H1 (cell line): Measurements from ENCODE around the gene PNPLA1. TPM values are rescaled to one million over a fixed set of nuclear protein-coding genes. Genes with fewer than 3 reads are reported as not detected.

Experiments
- CHD2 ChIP-seq: IDR thresholded peaks from 2 replicates; pipeline ENCODE4 v1.6.1; 2012; ENCODE audit warnings: low read length, improper control_type of control experiment
- FOSL1 ChIP-seq: IDR thresholded peaks from 2 replicates; pipeline ENCODE4 v1.6.1; 2011; ENCODE audit warnings: mild to moderate bottlenecking, low read depth, low read length, moderate library complexity; ENCODE audit not compliant: insufficient read depth
- HDAC2 ChIP-seq, 2 experiments: fragments of 300-600 bp in 1 of 2; sonication (generic) in 1 of 2; IDR thresholded peaks; 2 replicates each; pipeline ENCODE4 v1.6.1; 2011 to 2012; ENCODE audit warnings: low read depth in 2 of 2, low read length in 2 of 2, mild to moderate bottlenecking in 2 of 2, moderate library complexity in 2 of 2, borderline replicate concordance in 1 of 2, inconsistent platforms in 1 of 2
- MAFK ChIP-seq: IDR thresholded peaks from 2 replicates; pipeline ENCODE4 v1.6.1; 2012; ENCODE audit warnings: low read depth, mild to moderate bottlenecking, improper control_type of control experiment, low read length
- POLR2AphosphoS5 ChIP-seq: IDR thresholded peaks from 2 replicates; pipeline ENCODE4 v1.6.1; 2011; ENCODE audit warnings: low read depth, low read length
- POU5F1 ChIP-seq: IDR thresholded peaks from 2 replicates; pipeline ENCODE4 v1.6.1; 2011; ENCODE audit warnings: low read depth, mild to moderate bottlenecking, low read length, moderate library complexity
- SIN3A ChIP-seq, 2 experiments: IDR thresholded peaks in 1 of 2; conservative IDR thresholded peaks in 1 of 2; 2 replicates each; pipeline ENCODE4 v1.6.1; 2011 to 2012; ENCODE audit warnings: low read length in 2 of 2, improper control_type of control experiment in 1 of 2, low read depth in 1 of 2, mild to moderate bottlenecking in 1 of 2
- SP2 ChIP-seq: IDR thresholded peaks from 2 replicates; pipeline ENCODE4 v1.6.1; 2012; ENCODE audit warnings: mild to moderate bottlenecking, low read length, inconsistent platforms
- SUZ12 ChIP-seq: fragments of 200-600 bp; sonication (generic); IDR thresholded peaks from 2 replicates; pipeline ENCODE4 v1.6.1; 2012; ENCODE audit warnings: mild to moderate bottlenecking, inconsistent platforms, low read length, moderate library complexity, mixed read lengths
- YY1 ChIP-seq: IDR thresholded peaks from 2 replicates; pipeline ENCODE4 v1.6.1; 2011; ENCODE audit warnings: low read depth, mild to moderate bottlenecking, low read length
- polyA plus RNA-seq, 7 experiments: library from polyadenylated mRNA; depleted of rRNA in 3 of 7; stranded (reverse) in 5 of 7; unstranded in 2 of 7; fragments of >200 nt in 5 of 7; fragments of 200-250 nt in 2 of 7; gene quantifications; 1 replicate in 5 of 7; 2 replicates in 1 of 7; 4 replicates in 1 of 7; pipeline versions ENCODE4 v1.2.1 to v1.2.3, GENCODE V29; 2011 to 2013; ENCODE audit warnings: missing spikeins in 2 of 7, mixed read lengths in 2 of 7
- total RNA-seq: library from RNA; stranded (reverse); fragmentation: NEBNext Ultra II Directional; extraction: Animal tissue kit (Norgen Biotek cat#: 25700); gene quantifications from 2 replicates; pipeline ENCODE4 v1.2.1, GENCODE V29; 2021
- TF ChIP-seq, protein P1 (sequence below): fragments of 300-600 bp; sonication (generic); IDR thresholded peaks from 2 replicates; pipeline ENCODE4 v1.7.1; 2012; ENCODE audit warnings: low read length, moderate library complexity, mild to moderate bottlenecking, inconsistent platforms; ENCODE audit not compliant: insufficient replicate concordance

Gene PNPLA1
- total and polyA plus RNA-seq, 2 of the 8 experiments (the other 6 are each of a cell fraction or from before 2014, with no cell fraction given): not detected

GRCh38 chr6:36266913-36267644, 2.8 kb upstream of the PNPLA1 start (continued):
- TF ChIP-seq, protein P1, sequence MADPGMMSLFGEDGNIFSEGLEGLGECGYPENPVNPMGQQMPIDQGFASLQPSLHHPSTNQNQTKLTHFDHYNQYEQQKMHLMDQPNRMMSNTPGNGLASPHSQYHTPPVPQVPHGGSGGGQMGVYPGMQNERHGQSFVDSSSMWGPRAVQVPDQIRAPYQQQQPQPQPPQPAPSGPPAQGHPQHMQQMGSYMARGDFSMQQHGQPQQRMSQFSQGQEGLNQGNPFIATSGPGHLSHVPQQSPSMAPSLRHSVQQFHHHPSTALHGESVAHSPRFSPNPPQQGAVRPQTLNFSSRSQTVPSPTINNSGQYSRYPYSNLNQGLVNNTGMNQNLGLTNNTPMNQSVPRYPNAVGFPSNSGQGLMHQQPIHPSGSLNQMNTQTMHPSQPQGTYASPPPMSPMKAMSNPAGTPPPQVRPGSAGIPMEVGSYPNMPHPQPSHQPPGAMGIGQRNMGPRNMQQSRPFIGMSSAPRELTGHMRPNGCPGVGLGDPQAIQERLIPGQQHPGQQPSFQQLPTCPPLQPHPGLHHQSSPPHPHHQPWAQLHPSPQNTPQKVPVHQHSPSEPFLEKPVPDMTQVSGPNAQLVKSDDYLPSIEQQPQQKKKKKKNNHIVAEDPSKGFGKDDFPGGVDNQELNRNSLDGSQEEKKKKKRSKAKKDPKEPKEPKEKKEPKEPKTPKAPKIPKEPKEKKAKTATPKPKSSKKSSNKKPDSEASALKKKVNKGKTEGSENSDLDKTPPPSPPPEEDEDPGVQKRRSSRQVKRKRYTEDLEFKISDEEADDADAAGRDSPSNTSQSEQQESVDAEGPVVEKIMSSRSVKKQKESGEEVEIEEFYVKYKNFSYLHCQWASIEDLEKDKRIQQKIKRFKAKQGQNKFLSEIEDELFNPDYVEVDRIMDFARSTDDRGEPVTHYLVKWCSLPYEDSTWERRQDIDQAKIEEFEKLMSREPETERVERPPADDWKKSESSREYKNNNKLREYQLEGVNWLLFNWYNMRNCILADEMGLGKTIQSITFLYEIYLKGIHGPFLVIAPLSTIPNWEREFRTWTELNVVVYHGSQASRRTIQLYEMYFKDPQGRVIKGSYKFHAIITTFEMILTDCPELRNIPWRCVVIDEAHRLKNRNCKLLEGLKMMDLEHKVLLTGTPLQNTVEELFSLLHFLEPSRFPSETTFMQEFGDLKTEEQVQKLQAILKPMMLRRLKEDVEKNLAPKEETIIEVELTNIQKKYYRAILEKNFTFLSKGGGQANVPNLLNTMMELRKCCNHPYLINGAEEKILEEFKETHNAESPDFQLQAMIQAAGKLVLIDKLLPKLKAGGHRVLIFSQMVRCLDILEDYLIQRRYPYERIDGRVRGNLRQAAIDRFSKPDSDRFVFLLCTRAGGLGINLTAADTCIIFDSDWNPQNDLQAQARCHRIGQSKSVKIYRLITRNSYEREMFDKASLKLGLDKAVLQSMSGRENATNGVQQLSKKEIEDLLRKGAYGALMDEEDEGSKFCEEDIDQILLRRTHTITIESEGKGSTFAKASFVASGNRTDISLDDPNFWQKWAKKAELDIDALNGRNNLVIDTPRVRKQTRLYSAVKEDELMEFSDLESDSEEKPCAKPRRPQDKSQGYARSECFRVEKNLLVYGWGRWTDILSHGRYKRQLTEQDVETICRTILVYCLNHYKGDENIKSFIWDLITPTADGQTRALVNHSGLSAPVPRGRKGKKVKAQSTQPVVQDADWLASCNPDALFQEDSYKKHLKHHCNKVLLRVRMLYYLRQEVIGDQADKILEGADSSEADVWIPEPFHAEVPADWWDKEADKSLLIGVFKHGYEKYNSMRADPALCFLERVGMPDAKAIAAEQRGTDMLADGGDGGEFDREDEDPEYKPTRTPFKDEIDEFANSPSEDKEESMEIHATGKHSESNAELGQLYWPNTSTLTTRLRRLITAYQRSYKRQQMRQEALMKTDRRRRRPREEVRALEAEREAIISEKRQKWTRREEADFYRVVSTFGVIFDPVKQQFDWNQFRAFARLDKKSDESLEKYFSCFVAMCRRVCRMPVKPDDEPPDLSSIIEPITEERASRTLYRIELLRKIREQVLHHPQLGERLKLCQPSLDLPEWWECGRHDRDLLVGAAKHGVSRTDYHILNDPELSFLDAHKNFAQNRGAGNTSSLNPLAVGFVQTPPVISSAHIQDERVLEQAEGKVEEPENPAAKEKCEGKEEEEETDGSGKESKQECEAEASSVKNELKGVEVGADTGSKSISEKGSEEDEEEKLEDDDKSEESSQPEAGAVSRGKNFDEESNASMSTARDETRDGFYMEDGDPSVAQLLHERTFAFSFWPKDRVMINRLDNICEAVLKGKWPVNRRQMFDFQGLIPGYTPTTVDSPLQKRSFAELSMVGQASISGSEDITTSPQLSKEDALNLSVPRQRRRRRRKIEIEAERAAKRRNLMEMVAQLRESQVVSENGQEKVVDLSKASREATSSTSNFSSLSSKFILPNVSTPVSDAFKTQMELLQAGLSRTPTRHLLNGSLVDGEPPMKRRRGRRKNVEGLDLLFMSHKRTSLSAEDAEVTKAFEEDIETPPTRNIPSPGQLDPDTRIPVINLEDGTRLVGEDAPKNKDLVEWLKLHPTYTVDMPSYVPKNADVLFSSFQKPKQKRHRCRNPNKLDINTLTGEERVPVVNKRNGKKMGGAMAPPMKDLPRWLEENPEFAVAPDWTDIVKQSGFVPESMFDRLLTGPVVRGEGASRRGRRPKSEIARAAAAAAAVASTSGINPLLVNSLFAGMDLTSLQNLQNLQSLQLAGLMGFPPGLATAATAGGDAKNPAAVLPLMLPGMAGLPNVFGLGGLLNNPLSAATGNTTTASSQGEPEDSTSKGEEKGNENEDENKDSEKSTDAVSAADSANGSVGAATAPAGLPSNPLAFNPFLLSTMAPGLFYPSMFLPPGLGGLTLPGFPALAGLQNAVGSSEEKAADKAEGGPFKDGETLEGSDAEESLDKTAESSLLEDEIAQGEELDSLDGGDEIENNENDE: no peak
- TF ChIP-seq CHD2 (no peak), YY1 (no peak), SIN3A (conservative IDR thresholded peaks at IDR 0.05 in 1 of 2, IDR thresholded peaks at IDR 0.05 in 1 of 2; ENCODE audit: low read depth in 1 of 2, low read length in 2 of 2) (no peak), HDAC2 (IDR thresholded peaks at IDR 0.05; ENCODE audit: borderline replicate concordance in 1 of 2, low read depth in 2 of 2, low read length in 2 of 2) (no peak), POLR2AphosphoS5 (no peak), POU5F1 (no peak), SP2 (no peak), MAFK (no peak), FOSL1 (no peak), SUZ12 (no peak)
